K562 (cell line): ENCODE results near the gene HIVEP3. TPM values are rescaled to one million over a fixed set of nuclear protein-coding genes. Genes with fewer than 3 reads are reported as not detected.

Experiments
- CREBBP ChIP-seq: IDR thresholded peaks from one replicate; pipeline ENCODE4 v1.6.1; 2012; ENCODE audit warnings: low read depth, mild to moderate bottlenecking, control low read depth, inconsistent platforms, low read length
- FOXJ2 ChIP-seq: fragments of 200-800 bp; sonication (Bioruptor generic); IDR thresholded peaks from 2 replicates; pipeline ENCODE4 v1.6.1; 2016; ENCODE audit warnings: missing genetic modification characterization, missing compliant biosample characterization
- GTF2F1 ChIP-seq: IDR thresholded peaks from 2 replicates; pipeline ENCODE4 v1.6.1; 2011; ENCODE audit warnings: low read depth, low read length, improper control_type of control experiment
- RNF2 ChIP-seq: sonication (generic); IDR thresholded peaks from 2 replicates; pipeline ENCODE4 v1.6.1; 2016
- polyA plus RNA-seq, 8 experiments: library from polyadenylated mRNA; depleted of rRNA in 4 of 8; stranded (reverse) in 5 of 8; unstranded in 3 of 8; fragments of >200 nt; fragmentation: Nextera tagmentation in 2 of 8; fragmentation: Illumina TruSeq in 1 of 8; extraction: Ambion mirVana in 2 of 8; extraction: Trizol in 1 of 8; gene quantifications; 2 replicates each; pipeline versions ENCODE4 v1.2.1 to v1.2.3, GENCODE V29; 2011 to 2014; ENCODE audit warnings: inconsistent platforms in 1 of 8, missing spikeins in 1 of 8
- total RNA-seq, 7 experiments: library from RNA; depleted of rRNA in 6 of 7; stranded (reverse); fragments of >200 nt in 6 of 7; fragmentation: Illumina TruSeq in 2 of 7; extraction: Trizol in 2 of 7; gene quantifications; 2 replicates each; pipeline versions ENCODE4 v1.2.1 to v1.2.3, GENCODE V29; 2011 to 2021; ENCODE audit warnings: low replicate concordance in 1 of 7
- TF ChIP-seq, protein P1 (sequence below), 2 experiments: fragments of 200-800 bp in 1 of 2; sonication (Bioruptor generic) in 1 of 2; sonication (generic) in 1 of 2; formaldehyde crosslinking in 1 of 2; IDR thresholded peaks in 1 of 2; conservative IDR thresholded peaks in 1 of 2; 2 replicates each; pipeline versions ENCODE4 v1.5.0 to v1.6.1; 2016 to 2020; ENCODE audit warnings: missing compliant biosample characterization in 1 of 2, missing genetic modification characterization in 1 of 2, missing genetic modification reagents in 1 of 2
- TF ChIP-seq, protein P2 (sequence below): fragments of 450-650 bp; IDR thresholded peaks from 2 replicates; pipeline ENCODE4 v1.6.1; 2016; ENCODE audit warnings: mild to moderate bottlenecking, moderate library complexity
- TF ChIP-seq, protein P3 (sequence below): sonication (generic); formaldehyde crosslinking; IDR thresholded peaks from 2 replicates; pipeline ENCODE4 v1.8.0; 2022; ENCODE audit warnings: mild to moderate bottlenecking, missing genetic modification reagents, borderline replicate concordance
- TF ChIP-seq, protein P4 (sequence below): sonication (generic); formaldehyde crosslinking; IDR thresholded peaks from 2 replicates; pipeline ENCODE4 v1.8.0; 2023; ENCODE audit warnings: mild to moderate bottlenecking, missing genetic modification reagents

The HIVEP3 gene
- total and polyA plus RNA-seq, 9 of the 15 experiments (the other 6 are each of a cell fraction or from before 2014, with no cell fraction given) = 0.09 to 0.58 (median 0.34) TPM; not detected in 1

DNA sequence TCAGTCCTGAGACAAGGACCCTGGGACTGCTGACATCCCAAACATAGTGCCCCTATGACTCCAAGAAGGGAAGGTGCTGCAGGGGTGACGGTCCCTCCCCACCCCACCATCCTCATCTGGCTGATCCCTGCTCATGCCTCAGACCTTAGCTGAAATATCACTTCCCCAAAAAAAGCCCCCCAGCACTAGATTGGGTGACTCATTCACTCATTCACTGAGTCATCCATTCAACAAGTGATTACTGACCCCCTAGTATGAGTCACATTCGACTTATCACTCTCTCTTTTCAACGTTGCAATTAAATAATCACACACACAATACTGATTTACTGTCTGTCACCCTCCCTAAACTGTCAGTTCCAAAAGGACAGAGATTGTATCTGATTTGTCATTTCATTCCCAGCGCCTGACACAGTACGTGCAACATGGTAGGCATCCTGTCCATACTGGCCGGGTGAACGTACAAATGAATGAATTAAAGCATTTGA is 48.6 kb downstream of the HIVEP3 start (continued):
- TF ChIP-seq, protein P1, sequence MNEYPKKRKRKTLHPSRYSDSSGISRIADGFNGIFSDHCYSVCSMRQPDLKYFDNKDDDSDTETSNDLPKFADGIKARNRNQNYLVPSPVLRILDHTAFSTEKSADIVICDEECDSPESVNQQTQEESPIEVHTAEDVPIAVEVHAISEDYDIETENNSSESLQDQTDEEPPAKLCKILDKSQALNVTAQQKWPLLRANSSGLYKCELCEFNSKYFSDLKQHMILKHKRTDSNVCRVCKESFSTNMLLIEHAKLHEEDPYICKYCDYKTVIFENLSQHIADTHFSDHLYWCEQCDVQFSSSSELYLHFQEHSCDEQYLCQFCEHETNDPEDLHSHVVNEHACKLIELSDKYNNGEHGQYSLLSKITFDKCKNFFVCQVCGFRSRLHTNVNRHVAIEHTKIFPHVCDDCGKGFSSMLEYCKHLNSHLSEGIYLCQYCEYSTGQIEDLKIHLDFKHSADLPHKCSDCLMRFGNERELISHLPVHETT (CRISPR knock-in tag; conservative IDR thresholded peaks at IDR 0.05 in 1 of 2, IDR thresholded peaks at IDR 0.05 in 1 of 2) = no peak
- TF ChIP-seq GTF2F1 = no peak
- TF ChIP-seq, protein P2, sequence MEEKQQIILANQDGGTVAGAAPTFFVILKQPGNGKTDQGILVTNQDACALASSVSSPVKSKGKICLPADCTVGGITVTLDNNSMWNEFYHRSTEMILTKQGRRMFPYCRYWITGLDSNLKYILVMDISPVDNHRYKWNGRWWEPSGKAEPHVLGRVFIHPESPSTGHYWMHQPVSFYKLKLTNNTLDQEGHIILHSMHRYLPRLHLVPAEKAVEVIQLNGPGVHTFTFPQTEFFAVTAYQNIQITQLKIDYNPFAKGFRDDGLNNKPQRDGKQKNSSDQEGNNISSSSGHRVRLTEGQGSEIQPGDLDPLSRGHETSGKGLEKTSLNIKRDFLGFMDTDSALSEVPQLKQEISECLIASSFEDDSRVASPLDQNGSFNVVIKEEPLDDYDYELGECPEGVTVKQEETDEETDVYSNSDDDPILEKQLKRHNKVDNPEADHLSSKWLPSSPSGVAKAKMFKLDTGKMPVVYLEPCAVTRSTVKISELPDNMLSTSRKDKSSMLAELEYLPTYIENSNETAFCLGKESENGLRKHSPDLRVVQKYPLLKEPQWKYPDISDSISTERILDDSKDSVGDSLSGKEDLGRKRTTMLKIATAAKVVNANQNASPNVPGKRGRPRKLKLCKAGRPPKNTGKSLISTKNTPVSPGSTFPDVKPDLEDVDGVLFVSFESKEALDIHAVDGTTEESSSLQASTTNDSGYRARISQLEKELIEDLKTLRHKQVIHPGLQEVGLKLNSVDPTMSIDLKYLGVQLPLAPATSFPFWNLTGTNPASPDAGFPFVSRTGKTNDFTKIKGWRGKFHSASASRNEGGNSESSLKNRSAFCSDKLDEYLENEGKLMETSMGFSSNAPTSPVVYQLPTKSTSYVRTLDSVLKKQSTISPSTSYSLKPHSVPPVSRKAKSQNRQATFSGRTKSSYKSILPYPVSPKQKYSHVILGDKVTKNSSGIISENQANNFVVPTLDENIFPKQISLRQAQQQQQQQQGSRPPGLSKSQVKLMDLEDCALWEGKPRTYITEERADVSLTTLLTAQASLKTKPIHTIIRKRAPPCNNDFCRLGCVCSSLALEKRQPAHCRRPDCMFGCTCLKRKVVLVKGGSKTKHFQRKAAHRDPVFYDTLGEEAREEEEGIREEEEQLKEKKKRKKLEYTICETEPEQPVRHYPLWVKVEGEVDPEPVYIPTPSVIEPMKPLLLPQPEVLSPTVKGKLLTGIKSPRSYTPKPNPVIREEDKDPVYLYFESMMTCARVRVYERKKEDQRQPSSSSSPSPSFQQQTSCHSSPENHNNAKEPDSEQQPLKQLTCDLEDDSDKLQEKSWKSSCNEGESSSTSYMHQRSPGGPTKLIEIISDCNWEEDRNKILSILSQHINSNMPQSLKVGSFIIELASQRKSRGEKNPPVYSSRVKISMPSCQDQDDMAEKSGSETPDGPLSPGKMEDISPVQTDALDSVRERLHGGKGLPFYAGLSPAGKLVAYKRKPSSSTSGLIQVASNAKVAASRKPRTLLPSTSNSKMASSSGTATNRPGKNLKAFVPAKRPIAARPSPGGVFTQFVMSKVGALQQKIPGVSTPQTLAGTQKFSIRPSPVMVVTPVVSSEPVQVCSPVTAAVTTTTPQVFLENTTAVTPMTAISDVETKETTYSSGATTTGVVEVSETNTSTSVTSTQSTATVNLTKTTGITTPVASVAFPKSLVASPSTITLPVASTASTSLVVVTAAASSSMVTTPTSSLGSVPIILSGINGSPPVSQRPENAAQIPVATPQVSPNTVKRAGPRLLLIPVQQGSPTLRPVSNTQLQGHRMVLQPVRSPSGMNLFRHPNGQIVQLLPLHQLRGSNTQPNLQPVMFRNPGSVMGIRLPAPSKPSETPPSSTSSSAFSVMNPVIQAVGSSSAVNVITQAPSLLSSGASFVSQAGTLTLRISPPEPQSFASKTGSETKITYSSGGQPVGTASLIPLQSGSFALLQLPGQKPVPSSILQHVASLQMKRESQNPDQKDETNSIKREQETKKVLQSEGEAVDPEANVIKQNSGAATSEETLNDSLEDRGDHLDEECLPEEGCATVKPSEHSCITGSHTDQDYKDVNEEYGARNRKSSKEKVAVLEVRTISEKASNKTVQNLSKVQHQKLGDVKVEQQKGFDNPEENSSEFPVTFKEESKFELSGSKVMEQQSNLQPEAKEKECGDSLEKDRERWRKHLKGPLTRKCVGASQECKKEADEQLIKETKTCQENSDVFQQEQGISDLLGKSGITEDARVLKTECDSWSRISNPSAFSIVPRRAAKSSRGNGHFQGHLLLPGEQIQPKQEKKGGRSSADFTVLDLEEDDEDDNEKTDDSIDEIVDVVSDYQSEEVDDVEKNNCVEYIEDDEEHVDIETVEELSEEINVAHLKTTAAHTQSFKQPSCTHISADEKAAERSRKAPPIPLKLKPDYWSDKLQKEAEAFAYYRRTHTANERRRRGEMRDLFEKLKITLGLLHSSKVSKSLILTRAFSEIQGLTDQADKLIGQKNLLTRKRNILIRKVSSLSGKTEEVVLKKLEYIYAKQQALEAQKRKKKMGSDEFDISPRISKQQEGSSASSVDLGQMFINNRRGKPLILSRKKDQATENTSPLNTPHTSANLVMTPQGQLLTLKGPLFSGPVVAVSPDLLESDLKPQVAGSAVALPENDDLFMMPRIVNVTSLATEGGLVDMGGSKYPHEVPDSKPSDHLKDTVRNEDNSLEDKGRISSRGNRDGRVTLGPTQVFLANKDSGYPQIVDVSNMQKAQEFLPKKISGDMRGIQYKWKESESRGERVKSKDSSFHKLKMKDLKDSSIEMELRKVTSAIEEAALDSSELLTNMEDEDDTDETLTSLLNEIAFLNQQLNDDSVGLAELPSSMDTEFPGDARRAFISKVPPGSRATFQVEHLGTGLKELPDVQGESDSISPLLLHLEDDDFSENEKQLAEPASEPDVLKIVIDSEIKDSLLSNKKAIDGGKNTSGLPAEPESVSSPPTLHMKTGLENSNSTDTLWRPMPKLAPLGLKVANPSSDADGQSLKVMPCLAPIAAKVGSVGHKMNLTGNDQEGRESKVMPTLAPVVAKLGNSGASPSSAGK = no peak
- TF ChIP-seq, protein P3, sequence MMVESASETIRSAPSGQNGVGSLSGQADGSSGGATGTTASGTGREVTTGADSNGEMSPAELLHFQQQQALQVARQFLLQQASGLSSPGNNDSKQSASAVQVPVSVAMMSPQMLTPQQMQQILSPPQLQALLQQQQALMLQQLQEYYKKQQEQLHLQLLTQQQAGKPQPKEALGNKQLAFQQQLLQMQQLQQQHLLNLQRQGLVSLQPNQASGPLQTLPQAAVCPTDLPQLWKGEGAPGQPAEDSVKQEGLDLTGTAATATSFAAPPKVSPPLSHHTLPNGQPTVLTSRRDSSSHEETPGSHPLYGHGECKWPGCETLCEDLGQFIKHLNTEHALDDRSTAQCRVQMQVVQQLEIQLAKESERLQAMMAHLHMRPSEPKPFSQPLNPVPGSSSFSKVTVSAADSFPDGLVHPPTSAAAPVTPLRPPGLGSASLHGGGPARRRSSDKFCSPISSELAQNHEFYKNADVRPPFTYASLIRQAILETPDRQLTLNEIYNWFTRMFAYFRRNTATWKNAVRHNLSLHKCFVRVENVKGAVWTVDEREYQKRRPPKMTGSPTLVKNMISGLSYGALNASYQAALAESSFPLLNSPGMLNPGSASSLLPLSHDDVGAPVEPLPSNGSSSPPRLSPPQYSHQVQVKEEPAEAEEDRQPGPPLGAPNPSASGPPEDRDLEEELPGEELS (CRISPR knock-in tag) = no peak
- TF ChIP-seq, protein P4, sequence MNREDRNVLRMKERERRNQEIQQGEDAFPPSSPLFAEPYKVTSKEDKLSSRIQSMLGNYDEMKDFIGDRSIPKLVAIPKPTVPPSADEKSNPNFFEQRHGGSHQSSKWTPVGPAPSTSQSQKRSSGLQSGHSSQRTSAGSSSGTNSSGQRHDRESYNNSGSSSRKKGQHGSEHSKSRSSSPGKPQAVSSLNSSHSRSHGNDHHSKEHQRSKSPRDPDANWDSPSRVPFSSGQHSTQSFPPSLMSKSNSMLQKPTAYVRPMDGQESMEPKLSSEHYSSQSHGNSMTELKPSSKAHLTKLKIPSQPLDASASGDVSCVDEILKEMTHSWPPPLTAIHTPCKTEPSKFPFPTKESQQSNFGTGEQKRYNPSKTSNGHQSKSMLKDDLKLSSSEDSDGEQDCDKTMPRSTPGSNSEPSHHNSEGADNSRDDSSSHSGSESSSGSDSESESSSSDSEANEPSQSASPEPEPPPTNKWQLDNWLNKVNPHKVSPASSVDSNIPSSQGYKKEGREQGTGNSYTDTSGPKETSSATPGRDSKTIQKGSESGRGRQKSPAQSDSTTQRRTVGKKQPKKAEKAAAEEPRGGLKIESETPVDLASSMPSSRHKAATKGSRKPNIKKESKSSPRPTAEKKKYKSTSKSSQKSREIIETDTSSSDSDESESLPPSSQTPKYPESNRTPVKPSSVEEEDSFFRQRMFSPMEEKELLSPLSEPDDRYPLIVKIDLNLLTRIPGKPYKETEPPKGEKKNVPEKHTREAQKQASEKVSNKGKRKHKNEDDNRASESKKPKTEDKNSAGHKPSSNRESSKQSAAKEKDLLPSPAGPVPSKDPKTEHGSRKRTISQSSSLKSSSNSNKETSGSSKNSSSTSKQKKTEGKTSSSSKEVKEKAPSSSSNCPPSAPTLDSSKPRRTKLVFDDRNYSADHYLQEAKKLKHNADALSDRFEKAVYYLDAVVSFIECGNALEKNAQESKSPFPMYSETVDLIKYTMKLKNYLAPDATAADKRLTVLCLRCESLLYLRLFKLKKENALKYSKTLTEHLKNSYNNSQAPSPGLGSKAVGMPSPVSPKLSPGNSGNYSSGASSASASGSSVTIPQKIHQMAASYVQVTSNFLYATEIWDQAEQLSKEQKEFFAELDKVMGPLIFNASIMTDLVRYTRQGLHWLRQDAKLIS (CRISPR knock-in tag) = no peak
- TF ChIP-seq RNF2 = no peak
- TF ChIP-seq CREBBP = no peak
- no peak for TF ChIP-seq FOXJ2 (tag)
